Naive thymus-derived CD8-positive, alpha-beta T cell (primary cell): ENCODE results near the gene USP17L18. TPM values are rescaled to one million over a fixed set of nuclear protein-coding genes. Genes with fewer than 3 reads are reported as not detected.
A peak's percentile ranks its signal among the peaks of the same experiment; 100 is the strongest.
"Not testable (repeated sequence)": the region's sequence is repeated elsewhere in the genome, so short reads cannot be mapped to it uniquely, and the experiment has no call there.

Source experiments
- ATAC-seq, 2 donors: fragments of 150-1000 bp; cut with Tn5 transposase in 1 of 2; sonication (Bioruptor Pico), chemical (Tn5 transposase) in 1 of 2; 1 replicate in 1 of 2; 2 replicates in 1 of 2; pipeline ENCODE4 v1.10.0; 2021; ENCODE audit warnings: mild to moderate bottlenecking in 2 of 2, moderate library complexity in 2 of 2
- POLR2A ChIA-PET: fragments of 350-600 bp; sonication (Branson Sonifier 250); formaldehyde crosslinking; loops from one replicate; lab custom pipeline; 2021; ENCODE audit warnings: antibody characterized with exemption; lab: Charles Lee
- DNase-seq, 10 donors: peaks; one replicate each; pipeline versions ENCODE4 v3.0.0 to v3.0.0-alpha.2; 2020 to 2022
- H3K27ac Mint-ChIP-seq, 10 donors: one replicate each; pipeline ENCODE4 v1.8.0; 2020 to 2022; ENCODE audit warnings: mild to moderate bottlenecking in 10 of 10, mixed read lengths in 10 of 10, moderate library complexity in 4 of 10, inconsistent platforms in 1 of 10
- H3K27me3 Mint-ChIP-seq, 5 donors: one replicate each; pipeline ENCODE4 v1.8.0; 2021 to 2022; ENCODE audit warnings: mixed read lengths in 5 of 5
- H3K36me3 Mint-ChIP-seq, 3 donors: one replicate each; pipeline ENCODE4 v1.8.0; 2020 to 2022; ENCODE audit warnings: mixed read lengths in 3 of 3, mild to moderate bottlenecking in 2 of 3, inconsistent platforms in 1 of 3
- H3K4me1 Mint-ChIP-seq, 4 donors: one replicate each; pipeline ENCODE4 v1.8.0; 2021 to 2022; ENCODE audit warnings: mixed read lengths in 4 of 4
- H3K4me3 Mint-ChIP-seq, 10 donors: one replicate each; pipeline ENCODE4 v1.8.0; 2020 to 2022; ENCODE audit warnings: mild to moderate bottlenecking in 10 of 10, mixed read lengths in 10 of 10, moderate library complexity in 6 of 10, inconsistent platforms in 1 of 10
- H3K9me3 Mint-ChIP-seq, 9 donors: one replicate each; pipeline ENCODE4 v1.8.0; 2020 to 2022; ENCODE audit warnings: mixed read lengths in 9 of 9, mild to moderate bottlenecking in 3 of 9, inconsistent platforms in 1 of 9, moderate library complexity in 1 of 9
- polyA plus RNA-seq, 3 donors: library from polyadenylated mRNA; unstranded; fragments of 300-500 nt; fragmentation: Illumina TruSeq; gene quantifications; one replicate each; pipeline ENCODE4 v1.2.3, GENCODE V29; 2021
- total RNA-seq, 8 experiments: library from RNA in 2 of 8; stranded (reverse) in 2 of 8; gene quantifications; one replicate each; pipeline ENCODE4 v1.2.3 and lab custom pipeline; 2021 to 2026

USP17L18 gene, protein sequence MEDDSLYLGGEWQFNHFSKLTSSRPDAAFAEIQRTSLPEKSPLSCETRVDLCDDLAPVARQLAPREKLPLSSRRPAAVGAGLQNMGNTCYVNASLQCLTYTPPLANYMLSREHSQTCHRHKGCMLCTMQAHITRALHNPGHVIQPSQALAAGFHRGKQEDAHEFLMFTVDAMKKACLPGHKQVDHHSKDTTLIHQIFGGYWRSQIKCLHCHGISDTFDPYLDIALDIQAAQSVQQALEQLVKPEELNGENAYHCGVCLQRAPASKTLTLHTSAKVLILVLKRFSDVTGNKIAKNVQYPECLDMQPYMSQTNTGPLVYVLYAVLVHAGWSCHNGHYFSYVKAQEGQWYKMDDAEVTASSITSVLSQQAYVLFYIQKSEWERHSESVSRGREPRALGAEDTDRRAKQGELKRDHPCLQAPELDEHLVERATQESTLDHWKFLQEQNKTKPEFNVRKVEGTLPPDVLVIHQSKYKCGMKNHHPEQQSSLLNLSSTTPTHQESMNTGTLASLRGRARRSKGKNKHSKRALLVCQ
- total RNA-seq, result not detected
- not detected for polyA plus RNA-seq
- 0 reads per million in 6 experiments for total RNA-seq (lab: John Stamatoyannopoulos, UW)

GRCh38 chr4:9247953-9248680 is at the start of gene USP17L18:
USP17L18 (plus strand) TSS chr4:9248630; CDS start chr4:9248630, 0 bp downstream.
- H3K9me3 Mint-ChIP-seq, POLR2A ChIA-PET, H3K4me3 Mint-ChIP-seq, H3K27me3 Mint-ChIP-seq, H3K27ac Mint-ChIP-seq, H3K36me3 Mint-ChIP-seq, H3K4me1 Mint-ChIP-seq, ATAC-seq: not testable (repeated sequence)
- peak in 1 of 10 donors; percentile 62 for DNase-seq

DNA sequence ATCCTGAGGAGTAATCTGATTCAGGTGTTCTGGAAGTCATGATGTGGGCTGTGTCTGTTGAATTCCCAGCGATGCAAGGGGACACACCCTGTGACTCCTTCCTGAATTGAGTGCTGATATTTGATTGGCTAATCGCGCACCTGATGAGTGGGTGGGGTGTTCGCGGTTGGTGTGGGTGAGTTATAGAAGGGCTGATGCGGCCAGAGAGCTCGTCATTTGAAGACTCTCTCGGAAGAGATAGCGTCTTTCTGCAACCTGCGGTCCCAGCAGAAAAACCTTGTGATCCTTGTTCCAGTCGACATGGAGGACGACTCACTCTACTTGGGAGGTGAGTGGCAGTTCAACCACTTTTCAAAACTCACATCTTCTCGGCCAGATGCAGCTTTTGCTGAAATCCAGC is 38.1 kb upstream of the USP17L18 start, which contains the start of gene USP17L10:
Gene USP17L10, plus strand, starts transcription at position 301 of the 400 bp plus-strand sequence. Its CDS starts 0 bp downstream, at position 301.
- DNase-seq, H3K27me3 Mint-ChIP-seq, POLR2A ChIA-PET, H3K36me3 Mint-ChIP-seq, ATAC-seq, H3K4me1 Mint-ChIP-seq, H3K9me3 Mint-ChIP-seq, H3K4me3 Mint-ChIP-seq, H3K27ac Mint-ChIP-seq: not testable (repeated sequence)

DNA sequence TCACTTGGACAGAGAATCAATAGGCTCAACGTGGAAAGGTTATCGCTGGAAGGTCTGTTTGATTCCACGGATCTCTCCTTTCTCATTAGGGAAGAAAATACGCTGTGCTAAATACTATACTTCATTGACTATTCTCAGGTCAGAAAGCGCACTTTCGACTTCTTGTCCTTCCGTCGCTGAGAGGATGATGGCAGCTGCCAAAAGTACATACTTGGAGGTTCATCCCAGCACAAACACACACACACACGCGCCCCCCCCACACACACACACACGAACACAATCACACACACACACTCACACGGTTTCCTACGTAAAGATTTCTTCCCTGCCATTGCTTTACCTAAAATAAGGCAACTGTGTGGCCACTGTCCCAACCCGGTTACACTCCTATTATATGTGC is 33.7 kb upstream of the USP17L18 start:
- H3K4me1 Mint-ChIP-seq, H3K27me3 Mint-ChIP-seq, H3K36me3 Mint-ChIP-seq, H3K27ac Mint-ChIP-seq, H3K4me3 Mint-ChIP-seq, H3K9me3 Mint-ChIP-seq, DNase-seq, POLR2A ChIA-PET, ATAC-seq: not testable (repeated sequence)

GRCh38 chr4:9215105-9215504 is 33.3 kb upstream of the USP17L18 start, which contains the start of gene USP17L11:
USP17L11 (plus strand) TSS chr4:9215405; CDS start chr4:9215405, 0 bp downstream.
- ATAC-seq, H3K27ac Mint-ChIP-seq, H3K9me3 Mint-ChIP-seq, DNase-seq, H3K27me3 Mint-ChIP-seq, POLR2A ChIA-PET, H3K4me3 Mint-ChIP-seq, H3K36me3 Mint-ChIP-seq, H3K4me1 Mint-ChIP-seq: not testable (repeated sequence)

DNA sequence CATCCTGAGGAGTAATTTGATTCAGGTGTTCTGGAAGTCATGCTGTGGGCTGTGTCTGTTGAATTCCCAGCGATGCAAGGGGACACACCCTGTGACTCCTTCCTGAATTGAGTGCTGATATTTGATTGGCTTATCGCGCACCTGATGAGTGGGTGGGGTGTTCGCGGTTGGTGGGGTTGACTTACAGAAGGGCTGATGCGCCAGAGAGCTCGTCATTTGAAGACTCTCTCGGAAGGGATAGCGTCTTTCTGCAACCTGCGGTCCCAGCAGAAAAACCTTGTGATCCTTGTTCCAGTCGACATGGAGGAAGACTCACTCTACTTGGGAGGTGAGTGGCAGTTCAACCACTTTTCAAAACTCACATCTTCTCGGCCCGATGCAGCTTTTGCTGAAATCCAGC is 28.6 kb upstream of the USP17L18 start, which contains the start of gene USP17L12:
Gene USP17L12, plus strand, starts transcription at position 301 of the 400 bp plus-strand sequence. Its CDS starts 0 bp downstream, at position 301.
- H3K9me3 Mint-ChIP-seq, H3K4me3 Mint-ChIP-seq, ATAC-seq, H3K27me3 Mint-ChIP-seq, POLR2A ChIA-PET, H3K4me1 Mint-ChIP-seq, H3K27ac Mint-ChIP-seq, DNase-seq, H3K36me3 Mint-ChIP-seq: not testable (repeated sequence)

DNA sequence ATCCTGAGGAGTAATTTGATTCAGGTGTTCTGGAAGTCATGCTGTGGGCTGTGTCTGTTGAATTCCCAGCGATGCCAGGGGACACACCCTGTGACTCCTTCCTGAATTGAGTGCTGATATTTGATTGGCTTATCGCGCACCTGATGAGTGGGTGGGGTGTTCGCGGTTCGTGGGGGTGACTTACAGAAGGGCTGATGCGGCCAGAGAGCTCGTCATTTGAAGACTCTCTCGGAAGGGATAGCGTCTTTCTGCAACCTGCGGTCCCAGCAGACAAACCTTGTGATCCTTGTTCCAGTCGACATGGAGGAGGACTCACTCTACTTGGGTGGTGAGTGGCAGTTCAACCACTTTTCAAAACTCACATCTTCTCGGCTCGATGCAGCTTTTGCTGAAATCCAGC is 23.8 kb upstream of the USP17L18 start, which contains the start of gene USP17L13:
Gene USP17L13, plus strand, starts transcription at position 301 of the 400 bp plus-strand sequence. Its CDS starts 0 bp downstream, at position 301.
- ATAC-seq, H3K36me3 Mint-ChIP-seq, H3K27ac Mint-ChIP-seq, DNase-seq, H3K9me3 Mint-ChIP-seq, H3K4me1 Mint-ChIP-seq, H3K4me3 Mint-ChIP-seq, POLR2A ChIA-PET, H3K27me3 Mint-ChIP-seq: not testable (repeated sequence)

GRCh38 chr4:9230249-9230648 is 18.2 kb upstream of the USP17L18 start:
- ATAC-seq, H3K36me3 Mint-ChIP-seq, H3K9me3 Mint-ChIP-seq, H3K27me3 Mint-ChIP-seq, POLR2A ChIA-PET, H3K27ac Mint-ChIP-seq, H3K4me1 Mint-ChIP-seq, H3K4me3 Mint-ChIP-seq: not testable (repeated sequence)
- DNase-seq, result peak in 1 of 10 donors; percentile 48

- H3K27ac Mint-ChIP-seq, H3K9me3 Mint-ChIP-seq, DNase-seq, H3K4me1 Mint-ChIP-seq, H3K27me3 Mint-ChIP-seq, H3K36me3 Mint-ChIP-seq, ATAC-seq, POLR2A ChIA-PET, H3K4me3 Mint-ChIP-seq: not testable (repeated sequence)
Observed at GRCh38 chr4:9234085-9234484, 14.3 kb upstream of the USP17L18 start, which contains the start of gene USP17L15. USP17L15 (plus strand) TSS chr4:9234385; CDS start chr4:9234385, 0 bp downstream.

GRCh38 chr4:9238461-9238860 is 10.0 kb upstream of the USP17L18 start:
- H3K9me3 Mint-ChIP-seq, POLR2A ChIA-PET, ATAC-seq, H3K4me3 Mint-ChIP-seq, DNase-seq, H3K27ac Mint-ChIP-seq, H3K4me1 Mint-ChIP-seq, H3K27me3 Mint-ChIP-seq, H3K36me3 Mint-ChIP-seq: not testable (repeated sequence)

DNA sequence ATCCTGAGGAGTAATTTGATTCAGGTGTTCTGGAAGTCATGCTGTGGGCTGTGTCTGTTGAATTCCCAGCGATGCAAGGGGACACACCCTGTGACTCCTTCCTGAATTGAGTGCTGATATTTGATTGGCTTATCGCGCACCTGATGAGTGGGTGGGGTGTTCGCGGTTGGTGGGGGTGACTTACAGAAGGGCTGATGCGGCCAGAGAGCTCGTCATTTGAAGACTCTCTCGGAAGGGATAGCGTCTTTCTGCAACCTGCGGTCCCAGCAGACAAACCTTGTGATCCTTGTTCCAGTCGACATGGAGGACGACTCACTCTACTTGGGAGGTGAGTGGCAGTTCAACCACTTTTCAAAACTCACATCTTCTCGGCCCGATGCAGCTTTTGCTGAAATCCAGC is 4.9 kb upstream of the USP17L18 start, which contains the start of gene USP17L17:
Gene USP17L17, plus strand, starts transcription at position 301 of the 400 bp plus-strand sequence. Its CDS starts 0 bp downstream, at position 301.
- POLR2A ChIA-PET, ATAC-seq, DNase-seq, H3K36me3 Mint-ChIP-seq, H3K9me3 Mint-ChIP-seq, H3K27me3 Mint-ChIP-seq, H3K4me3 Mint-ChIP-seq, H3K4me1 Mint-ChIP-seq, H3K27ac Mint-ChIP-seq: not testable (repeated sequence)

GRCh38 chr4:9253078-9253477 is 4.6 kb downstream of the USP17L18 start, which contains the start of gene USP17L19:
USP17L19 (plus strand) TSS chr4:9253378; CDS start chr4:9253378, 0 bp downstream.
- H3K4me3 Mint-ChIP-seq, H3K27ac Mint-ChIP-seq, H3K36me3 Mint-ChIP-seq, H3K9me3 Mint-ChIP-seq, ATAC-seq, H3K27me3 Mint-ChIP-seq, POLR2A ChIA-PET, DNase-seq, H3K4me1 Mint-ChIP-seq: not testable (repeated sequence)

DNA sequence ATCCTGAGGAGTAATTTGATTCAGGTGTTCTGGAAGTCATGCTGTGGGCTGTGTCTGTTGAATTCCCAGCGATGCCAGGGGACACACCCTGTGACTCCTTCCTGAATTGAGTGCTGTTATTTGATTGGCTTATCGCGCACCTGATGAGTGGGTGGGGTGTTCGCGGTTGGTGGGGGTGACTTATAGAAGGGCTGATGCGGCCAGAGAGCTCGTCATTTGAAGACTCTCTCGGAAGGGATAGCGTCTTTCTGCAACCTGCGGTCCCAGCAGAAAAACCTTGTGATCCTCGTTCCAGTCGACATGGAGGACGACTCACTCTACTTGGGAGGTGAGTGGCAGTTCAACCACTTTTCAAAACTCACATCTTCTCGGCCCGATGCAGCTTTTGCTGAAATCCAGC is 9.4 kb downstream of the USP17L18 start, which contains the start of gene USP17L20:
Gene USP17L20, plus strand, starts transcription at position 301 of the 400 bp plus-strand sequence. Its CDS starts 0 bp downstream, at position 301.
- H3K4me1 Mint-ChIP-seq, H3K27me3 Mint-ChIP-seq, ATAC-seq, H3K9me3 Mint-ChIP-seq, H3K36me3 Mint-ChIP-seq, H3K4me3 Mint-ChIP-seq, POLR2A ChIA-PET, DNase-seq, H3K27ac Mint-ChIP-seq: not testable (repeated sequence)
